GM19023 (cell line): ENCODE results near the gene REPS1.
"Not testable (repeated sequence)": the region's sequence is repeated elsewhere in the genome, so short reads cannot be mapped to it uniquely, and the experiment has no call there.

ENCODE experiments used
- ATAC-seq: cut with Tn5 transposase; IDR thresholded peaks from one replicate; pipeline ENCODE4 v1.9.1; 2021; ENCODE audit warnings: mild to moderate bottlenecking, moderate library complexity; ENCODE audit not compliant: unreplicated experiment

REPS1 gene, protein sequence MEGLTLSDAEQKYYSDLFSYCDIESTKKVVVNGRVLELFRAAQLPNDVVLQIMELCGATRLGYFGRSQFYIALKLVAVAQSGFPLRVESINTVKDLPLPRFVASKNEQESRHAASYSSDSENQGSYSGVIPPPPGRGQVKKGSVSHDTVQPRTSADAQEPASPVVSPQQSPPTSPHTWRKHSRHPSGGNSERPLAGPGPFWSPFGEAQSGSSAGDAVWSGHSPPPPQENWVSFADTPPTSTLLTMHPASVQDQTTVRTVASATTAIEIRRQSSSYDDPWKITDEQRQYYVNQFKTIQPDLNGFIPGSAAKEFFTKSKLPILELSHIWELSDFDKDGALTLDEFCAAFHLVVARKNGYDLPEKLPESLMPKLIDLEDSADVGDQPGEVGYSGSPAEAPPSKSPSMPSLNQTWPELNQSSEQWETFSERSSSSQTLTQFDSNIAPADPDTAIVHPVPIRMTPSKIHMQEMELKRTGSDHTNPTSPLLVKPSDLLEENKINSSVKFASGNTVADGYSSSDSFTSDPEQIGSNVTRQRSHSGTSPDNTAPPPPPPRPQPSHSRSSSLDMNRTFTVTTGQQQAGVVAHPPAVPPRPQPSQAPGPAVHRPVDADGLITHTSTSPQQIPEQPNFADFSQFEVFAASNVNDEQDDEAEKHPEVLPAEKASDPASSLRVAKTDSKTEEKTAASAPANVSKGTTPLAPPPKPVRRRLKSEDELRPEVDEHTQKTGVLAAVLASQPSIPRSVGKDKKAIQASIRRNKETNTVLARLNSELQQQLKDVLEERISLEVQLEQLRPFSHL

DNA sequence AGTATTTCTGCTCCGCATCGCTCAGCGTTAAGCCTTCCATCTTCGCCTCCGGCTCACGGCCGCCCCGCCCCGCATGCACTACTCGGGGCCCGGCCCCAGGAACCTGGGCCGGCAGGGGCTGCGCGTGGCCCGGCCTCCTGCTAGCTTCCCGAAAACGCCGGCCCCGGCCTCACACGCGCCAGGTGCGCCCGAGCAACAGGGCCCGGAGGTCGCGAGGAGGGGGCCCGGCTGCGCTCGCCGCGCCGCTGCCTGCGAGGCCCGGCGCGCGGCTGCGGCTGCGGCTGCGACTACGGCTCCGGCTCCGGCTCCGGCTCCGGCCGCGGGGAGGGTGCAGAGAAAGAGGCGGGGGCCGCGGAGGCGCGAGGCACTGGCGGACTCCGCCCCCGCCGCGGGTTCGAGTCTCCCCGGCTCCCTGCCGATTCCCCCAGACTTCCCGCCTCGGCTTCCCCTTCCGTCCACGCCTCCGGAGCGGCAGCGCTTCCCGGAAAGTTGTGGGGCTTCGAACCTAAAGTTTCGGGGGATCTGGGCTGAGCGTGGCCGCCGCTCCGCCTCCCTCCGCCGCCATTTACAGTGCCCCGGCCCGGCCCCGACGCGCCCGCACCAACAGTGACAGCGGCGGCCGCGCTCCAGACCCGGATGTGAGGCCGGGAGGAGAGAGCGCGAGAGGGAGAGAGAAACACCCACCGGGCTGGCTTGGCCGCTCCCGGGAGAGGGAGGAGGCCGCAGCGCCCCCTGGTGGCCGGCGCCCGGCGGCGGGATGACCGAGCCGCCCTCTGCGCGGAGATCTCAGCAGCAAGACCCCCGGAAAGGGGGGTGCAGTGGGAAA, at the start of gene REPS1:
REPS1 (minus strand) TSS at position 611 of the 826 bp plus-strand sequence; CDS start at position 40, 571 bp downstream.
- ATAC-seq = peak; percentile 96

DNA sequence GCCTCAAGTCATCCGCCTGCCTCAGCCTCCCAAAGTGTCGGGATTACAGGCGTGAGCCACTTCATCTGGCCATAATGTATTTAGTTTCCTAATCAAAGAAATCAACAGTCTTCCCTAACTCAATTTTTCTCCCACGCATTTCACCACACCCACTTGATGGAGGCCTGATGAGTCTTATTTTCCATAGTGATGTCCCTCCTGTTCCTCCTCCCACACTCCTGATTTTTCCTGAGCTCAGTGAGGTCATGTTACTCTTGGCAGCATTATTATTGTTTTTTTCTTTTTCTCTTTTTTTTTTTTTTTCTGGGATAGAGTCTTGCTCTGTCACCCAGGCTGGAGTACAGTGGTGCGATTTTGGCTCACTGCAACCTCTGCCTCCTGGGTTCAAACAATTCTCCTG, 49.4 kb upstream of the REPS1 start:
- ATAC-seq = no peak

DNA sequence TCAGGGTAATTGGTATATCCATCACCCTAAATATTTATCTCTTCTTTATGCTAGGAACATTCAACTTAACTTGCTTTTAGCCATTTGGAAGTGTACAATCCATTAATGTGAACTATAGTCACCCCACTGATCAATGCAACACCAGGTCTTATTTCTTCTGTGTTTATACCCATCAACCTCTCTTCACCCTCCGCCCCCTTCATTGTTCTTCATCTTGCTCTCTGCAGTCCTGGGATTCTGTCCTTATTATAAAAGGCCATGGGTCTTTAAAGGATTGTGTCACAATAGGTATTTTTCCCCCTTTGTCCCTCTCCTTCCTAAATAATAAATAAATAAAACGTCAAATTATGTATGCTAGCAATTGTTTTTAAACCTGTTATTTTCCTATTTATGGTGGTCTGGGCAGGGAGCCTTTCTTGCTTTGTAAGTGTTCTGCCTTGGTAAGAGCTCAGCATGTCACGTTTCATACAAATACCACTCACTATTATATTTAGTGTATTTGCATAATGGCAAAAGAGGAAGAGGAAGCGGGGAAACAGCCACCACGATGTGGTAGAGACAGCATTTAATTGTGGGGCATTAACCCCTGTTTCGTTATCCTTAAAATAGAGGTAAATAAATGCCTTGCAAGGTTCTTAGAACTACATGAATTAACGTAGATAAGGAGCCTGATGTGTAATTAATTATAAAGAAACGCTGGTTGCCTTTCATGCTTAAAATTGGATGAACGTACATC, 42.3 kb upstream of the REPS1 start:
- peak; percentile 26 for ATAC-seq

DNA sequence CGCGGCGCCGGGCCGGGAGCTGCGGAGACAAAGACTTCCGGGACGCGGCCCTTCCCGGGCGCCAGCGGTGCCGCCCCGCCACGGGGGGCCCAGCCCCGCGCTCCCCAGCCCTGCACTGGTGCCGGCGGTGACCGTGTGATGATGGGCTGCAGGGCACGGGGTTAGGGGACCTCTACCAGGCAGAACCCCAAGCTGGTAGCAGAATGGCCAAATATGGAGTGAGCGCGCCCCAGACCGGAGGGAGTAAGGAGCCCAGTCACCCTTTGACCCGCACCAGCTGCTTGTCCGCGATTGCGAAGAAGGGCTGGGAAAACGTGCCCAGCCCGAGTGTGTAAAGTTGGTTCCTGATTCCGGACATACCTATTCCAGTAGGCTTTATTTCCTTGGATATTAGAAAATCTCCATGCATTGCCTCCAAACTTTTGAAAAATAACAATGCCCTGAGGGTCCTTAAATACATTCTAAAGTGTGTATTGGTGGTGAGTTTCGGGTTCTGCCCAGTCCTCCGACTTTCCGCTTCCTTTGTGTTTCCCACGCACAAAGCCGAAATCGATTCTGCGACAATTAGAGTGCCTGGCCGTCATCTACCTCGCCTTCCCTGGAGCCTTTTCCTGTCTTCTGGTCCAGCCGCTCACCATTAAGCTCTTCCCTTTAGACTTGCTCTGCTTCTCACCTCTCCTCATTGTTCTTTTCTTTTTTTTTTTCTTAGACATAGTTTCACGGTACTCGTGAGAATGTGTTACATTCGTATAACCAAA, 41.6 kb upstream of the REPS1 start:
- ATAC-seq = peak; percentile 41

DNA sequence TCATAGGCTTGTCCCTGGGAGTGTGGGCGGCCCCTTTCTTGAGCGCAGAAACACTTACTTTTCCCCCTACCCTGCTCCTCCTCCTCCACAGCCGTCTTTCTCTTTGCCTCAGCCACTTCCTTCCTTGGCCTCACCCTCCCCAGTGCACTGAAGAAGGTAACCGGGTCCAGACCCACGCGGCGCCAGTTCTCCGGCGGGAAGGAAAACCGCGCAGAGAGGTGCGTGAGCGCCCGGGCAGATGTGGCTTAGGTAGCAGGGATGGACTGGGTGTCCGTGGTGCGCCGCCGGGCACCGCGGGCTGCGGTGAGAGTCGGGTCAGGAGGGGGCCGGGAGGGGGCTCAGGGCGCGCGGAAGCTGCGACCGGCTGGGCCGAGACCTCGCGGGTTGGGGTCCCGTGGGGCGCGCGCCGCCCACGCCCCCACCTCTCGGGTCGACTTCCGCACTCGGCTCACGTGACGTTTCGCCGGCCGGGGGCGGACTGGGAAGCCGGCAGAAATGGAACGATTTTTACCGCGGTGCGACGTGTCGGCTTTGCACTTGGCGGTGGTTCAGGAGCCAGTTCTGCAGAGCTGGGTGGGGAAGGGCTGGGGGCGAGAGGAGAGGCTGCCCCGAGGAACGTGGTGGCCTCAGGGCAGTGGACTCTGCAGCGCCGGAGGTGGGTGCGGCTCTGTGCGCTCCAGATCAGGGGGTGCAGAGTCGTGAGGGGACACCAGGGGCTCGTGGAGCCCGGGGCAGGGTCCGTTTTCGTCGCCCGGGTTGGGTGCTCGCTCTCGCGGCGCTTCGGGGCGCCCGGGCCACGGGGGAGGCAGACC, 40.8 kb upstream of the REPS1 start, which contains the start of gene ABRACL:
ABRACL (plus strand) TSS at position 88 of the 812 bp plus-strand sequence. CDS start 5,416 bp downstream, outside the sequence.
- ATAC-seq = peak; percentile 67

DNA sequence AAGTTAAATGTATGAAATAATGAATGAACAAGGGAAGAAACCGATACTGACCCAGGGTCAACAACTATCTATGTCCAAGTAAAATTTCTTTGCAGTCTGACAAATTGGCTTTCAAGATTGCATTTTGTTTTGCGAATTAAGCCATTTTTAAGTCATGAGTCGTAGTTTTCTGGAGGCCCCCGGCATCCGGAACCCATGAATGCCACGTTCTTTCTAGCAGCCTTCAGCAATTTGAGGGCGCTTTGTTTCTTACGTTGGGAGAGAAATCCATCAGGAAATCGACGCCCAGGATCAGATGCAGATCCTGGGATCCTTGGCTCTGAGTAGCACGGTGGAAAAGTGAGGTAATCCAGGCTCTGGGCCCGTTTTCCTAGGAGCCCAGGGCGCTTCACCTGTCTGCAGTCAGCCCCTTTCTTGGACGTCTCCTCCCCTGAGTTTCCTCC, 40.2 kb upstream of the REPS1 start:
- peak; percentile 1 for ATAC-seq

DNA sequence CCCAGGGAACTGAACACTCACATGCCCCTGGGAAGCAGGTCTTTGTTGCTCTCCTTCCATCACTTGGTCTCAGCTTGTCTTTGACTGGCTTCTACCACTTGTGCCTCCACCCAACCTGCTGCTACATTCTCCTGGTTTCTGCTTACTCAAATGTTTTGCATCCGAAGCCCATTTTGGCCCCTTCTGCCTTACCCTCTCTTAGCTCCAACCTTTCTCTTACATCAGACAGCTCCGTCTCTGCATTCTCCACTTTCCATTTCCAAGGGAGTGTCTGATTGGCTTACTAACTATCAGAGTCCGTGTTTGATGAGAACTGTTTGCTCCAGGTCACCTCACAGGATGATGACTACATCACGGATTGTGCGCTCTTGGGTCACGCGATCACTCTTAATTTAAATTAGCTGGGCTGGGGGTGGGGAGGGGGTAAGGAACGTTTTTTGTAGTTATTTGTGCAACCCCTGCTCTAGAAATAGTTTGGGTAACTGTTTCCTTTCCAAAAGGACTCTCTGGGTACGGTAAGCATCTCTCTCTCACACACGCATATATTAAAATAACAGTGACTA, 39.6 kb upstream of the REPS1 start:
- ATAC-seq = no peak

DNA sequence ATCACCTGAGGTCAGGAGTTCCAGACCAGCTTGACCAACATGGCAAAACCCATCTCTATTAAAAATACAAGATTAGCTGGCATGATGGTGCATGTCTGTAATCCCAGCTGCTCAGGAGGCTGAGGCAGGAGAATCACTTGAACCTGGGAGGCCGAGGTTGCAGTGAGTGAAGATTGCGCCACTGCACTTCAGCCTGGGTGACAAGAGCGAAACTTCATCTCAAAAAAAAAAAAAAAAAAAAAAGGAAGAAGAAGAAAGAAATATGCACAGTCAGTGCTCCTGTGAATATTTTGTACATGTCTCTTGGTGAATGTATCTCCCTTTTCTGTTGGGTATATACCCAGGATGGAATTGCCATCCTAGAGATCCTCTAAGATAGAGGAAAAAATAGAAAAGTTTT, 37.4 kb upstream of the REPS1 start:
- not testable (repeated sequence) for ATAC-seq

DNA sequence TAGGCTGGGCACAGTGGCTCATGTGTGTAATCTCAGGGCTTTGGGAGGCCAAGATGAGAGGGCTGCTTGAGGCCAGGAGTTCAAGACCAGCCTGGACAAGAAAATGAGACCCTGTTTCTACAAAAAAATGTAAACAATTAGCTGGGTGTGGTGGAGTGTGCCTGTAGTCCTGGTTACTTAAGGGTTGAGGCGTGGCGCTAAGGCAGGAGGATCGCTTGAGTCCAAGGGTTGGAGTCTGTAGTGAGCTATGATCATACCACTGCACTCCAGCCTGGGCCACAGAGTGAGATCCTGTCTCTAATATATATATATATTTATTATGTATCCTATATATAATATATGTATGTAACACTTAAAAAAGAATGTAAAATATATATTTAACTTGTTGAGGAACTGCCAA, 32.6 kb upstream of the REPS1 start:
- ATAC-seq = no peak

DNA sequence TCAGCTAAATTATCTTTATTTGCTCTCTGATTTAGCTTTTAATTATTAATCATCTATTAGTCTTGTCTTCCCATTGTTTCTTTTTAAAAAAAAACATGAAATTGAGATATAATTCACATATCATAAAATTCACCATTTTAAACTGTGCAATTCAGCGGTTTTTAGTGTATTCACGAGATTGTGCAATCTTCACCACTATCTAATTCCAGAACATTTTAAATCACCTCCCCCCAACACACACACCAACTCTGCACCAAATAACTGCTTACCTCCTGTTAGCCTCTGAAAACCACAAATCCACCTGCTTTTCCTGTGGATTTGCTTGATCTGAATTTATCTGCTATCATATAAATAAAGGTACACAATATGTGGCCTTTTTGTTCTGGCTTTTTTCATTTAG, 31.7 kb upstream of the REPS1 start:
- no peak for ATAC-seq

DNA sequence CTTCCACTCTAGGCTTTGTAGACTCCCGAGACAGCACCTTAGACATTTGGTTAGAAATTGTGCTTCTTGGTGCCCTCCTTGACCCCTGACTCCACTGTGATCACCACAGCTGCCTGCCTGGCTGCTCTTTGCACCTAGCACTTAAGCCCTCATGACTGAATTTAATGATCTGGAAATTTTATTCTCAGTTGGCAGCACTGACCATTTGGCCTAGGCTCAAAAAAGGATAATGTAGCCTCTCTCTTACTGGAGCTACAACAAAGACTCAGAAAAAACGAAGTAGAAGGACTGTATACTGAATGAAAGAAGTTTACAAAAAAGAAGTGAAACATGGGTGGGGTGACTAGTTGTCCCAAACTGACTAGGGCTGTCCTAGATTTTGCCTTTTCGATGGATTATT, 29.2 kb upstream of the REPS1 start:
- ATAC-seq = no peak

DNA sequence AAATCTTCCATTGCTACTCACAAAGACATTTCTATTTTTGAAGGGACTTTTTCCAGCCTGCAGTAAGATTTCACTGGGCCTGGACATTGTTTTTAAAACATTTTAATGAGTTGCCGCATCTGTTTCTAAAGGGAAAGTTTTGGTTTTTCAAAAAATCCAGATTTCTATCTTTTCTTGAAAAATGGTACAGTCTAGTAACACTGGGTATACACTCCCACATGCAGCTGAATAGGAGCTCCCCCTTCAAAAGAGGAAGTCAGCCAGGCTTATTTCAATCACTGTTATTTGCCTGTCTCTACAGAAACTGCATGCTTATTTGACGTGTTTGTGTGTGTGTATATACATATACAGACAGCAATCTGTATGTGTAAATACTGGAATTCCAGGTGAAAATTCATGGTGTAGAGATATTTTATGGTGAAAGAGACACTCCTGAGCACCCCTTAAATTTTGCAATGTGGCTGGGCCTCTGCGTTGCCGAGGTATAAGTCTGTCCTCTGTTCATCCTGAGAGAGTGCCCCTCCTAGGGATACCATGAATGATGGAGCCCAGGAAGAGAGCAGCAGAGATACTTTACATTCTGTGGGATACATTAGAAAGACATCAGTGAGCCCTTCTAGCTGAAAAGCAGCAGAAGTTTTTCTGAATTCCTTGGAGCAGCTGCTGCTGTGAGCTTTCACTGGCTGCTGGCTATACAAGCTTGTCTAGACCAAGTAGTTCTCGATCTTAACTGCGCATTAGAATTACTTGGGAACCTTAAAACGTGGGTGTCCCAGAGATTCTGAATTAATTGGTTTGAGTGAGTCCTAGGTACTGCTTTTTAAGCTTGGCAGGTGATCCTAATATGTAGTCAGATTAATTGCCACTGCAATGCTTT, 28.5 kb upstream of the REPS1 start:
- peak; percentile 87 for ATAC-seq

DNA sequence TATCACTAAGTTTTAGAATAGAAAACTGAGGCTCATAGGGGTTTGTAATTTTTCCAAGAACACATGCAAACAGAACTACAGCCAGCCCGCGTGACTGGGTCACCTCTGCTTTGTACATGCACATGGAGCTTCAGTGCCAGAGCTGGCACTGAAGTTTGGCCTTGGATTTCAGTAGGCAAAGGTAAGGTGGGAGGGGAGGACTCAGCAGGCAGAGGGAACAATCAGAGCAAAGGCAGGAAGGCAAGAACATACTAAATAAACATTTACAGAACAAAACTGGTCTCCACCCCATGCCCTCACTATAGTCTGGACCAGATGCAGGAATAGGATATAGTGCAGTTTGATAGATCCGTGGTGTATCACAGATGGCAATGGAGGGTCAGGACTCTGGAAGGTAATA, 26.9 kb upstream of the REPS1 start:
- no peak for ATAC-seq

DNA sequence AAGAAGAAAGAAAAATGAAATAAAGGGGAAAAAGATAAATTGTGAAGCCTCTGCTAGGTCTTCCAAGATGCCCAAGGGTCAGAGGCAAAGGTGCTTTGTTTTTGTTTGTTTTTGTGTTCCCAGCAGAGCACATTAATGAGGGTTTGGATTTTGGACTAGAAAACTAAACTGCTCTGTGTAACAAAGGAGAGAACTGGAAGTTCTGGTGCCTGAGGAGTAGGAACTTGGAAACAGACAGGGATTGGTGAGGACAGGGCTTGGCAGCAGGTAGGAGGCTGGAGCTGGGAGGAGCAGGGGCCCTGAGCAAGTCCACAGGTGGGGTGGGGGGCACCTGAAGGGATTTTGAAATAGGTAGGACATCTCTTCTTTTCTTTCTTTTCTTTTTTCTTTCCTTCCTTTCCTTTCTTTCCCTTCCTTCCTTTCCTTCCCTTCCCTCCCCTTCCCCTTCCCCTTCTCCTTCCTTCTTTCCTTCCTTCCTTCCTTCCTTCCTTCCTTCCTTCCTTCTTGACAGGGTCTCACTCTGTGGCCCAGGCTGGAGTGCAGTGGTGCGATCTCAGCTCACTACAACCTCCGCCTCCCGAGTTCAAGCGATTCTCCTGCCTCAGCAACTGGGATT, 25.2 kb upstream of the REPS1 start:
- no peak for ATAC-seq

DNA sequence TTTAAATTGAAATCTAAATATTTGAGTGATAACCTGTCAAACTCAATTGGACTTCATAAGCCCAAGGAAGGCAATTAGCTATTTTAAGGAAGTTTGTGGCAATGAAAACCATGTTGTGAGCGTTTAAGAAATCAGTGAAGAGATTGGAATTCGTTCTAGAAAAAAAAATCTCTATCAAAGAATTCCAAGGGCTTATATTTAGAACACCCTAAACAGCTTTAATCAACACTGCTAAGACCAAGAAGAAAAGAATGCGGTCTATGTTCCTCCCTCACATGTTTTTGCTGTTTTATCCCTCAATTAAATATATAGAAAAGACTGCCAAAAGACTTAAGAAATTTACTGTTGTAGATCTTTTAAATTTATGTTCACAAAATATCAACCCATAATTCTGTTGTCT, 23.9 kb upstream of the REPS1 start:
- no peak for ATAC-seq

DNA sequence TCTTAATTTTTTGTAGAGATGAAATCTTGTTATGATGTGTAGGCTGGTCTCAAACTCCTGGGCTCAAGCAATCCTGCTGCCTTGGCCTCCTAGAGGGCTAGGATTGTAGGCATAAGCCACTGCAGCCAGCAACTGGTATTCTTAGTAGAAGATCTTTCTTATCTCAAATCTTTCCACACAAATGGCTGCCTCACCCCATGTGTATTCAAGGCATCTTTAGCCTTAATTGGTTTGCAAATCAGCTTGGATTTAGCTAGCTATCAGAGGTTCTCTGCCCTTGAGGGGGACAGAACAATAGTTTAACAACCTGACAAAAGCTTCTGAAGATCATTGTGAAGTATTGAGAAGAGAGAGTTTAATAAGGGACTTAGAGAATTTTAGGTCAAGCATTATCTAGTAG, 22.6 kb upstream of the REPS1 start:
- no peak for ATAC-seq

DNA sequence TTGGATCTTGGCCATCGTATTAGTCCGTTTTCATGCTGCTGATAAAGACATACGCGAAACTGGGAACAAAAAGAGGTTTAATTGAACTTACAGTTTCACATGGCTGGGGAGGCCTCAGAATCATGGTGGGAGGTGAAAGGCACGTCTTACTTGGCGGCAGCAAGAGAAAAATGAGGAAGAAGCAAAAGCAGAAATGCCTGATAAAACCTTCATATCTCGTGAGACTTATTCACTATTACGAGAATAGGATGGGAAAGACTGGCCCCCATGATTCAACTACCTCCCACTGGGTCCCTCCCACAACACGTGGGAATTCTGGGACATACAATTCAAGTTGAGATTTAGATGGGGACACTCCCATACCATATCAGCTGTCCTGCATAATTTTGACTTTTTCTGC, 20.1 kb upstream of the REPS1 start:
- ATAC-seq = no peak
